Effector CD4-positive, alpha-beta T cell (primary cell): ENCODE data around the gene ZNF211.

Experiments used
- DNase-seq: peaks from one replicate; pipeline ENCODE4 v3.0.0-alpha.2; 2020

The ZNF211 gene

DNA sequence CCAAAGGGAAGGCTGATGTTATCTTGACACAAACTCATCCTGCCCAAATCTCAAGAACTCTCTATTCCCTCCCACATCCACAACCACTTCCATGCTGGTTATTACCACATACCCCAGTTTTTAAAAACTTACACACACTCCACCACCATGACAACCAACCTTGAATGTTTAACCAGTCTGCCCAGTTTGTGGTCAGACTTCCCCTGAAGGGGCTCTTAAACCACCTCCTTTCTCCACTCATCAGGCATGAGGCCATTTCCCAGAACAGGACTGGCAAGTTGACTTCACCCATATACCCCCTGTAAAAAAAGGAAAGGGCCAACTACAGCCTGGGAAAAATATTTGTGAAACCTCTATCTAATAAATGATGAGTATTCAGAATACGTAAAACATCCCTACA lies 23.4 kb downstream of the ZNF211 start:
- no peak for DNase-seq

DNA sequence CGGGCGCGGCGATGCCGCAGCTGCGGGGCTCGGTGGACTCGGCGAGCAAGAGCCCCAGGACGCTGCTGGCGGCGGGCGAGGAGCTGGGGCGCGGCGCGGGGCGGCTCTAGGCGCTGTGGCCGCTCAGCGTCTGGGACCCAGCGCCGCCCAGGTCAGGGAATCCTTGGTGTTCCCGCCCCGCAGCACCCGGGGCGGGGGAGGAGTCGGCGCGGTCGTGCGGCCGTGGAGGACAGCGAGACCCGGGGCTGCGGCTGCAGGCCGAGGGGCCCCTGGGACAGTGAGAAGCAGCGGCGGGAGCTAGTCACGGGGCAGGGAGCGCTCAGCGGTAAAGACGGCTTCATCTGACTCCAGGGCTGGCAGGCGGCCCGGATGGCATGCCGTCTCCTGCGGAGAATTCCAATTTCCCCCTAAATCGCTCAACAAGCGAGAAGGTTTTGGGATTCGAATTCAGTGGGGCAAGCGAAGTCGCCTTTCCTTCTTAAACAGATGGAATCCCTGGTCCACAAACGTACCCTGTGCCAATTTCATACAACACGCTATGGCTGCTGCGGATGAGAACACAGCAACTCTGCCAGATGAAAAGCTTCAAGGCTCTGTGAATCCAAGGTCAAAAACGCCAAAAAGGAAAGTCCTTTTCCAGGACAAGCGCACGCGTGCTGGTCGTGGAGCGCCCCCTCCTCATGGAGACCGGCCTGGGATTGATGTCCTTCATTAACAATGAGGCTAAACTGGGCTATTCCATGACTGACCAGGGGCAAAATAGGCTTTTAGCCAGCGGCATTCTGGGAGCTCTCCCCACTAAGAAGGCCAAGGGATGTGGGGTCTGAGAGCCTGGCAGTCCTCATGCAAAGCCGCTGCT lies 31.5 kb downstream of the ZNF211 start:
- no peak for DNase-seq

DNA sequence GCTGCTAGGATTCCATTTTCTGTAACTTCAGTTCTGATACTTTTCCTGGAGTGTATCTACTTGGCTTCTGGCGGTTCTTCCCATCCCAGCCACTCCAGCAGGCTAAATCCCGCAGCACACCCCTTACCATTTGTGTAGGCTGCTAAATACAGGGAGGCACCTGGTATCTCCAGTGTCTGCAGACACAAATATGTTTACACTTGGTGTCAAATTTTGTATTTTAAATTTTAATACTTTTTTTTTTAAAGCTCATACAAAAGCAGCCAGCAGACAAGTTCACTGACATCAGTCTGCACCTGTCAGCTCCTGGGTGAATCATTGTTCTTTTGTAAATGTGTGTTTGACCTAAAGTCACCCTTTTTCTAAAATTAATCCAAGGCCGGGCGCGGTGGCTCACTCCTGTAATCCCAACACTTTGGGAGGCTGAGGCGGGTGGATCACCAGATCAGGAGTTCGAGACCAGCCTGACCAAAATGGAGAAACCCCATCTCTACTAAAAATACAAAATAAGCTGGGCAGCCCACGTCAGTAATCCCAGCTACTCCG lies 32.4 kb downstream of the ZNF211 start:
- no peak for DNase-seq

DNA sequence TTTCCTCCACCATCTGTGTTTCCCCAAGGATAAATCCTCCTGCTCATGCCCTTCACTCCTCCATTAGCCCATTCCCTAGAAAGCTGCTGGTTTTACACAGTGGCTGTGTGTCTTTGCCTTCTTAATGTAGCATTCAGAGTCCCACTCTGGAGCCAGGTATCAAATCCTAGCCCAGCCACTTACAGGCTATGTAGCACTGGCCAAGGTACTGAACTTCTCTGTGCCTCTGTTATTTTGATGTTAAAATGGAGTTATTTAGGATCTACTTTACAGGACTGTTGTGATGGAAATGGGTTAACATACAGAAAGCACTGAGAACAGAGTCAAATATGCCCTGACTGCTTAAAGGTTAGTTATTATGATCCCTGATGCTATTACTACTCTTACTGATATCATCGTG lies 34.3 kb downstream of the ZNF211 start:
- no peak for DNase-seq

DNA sequence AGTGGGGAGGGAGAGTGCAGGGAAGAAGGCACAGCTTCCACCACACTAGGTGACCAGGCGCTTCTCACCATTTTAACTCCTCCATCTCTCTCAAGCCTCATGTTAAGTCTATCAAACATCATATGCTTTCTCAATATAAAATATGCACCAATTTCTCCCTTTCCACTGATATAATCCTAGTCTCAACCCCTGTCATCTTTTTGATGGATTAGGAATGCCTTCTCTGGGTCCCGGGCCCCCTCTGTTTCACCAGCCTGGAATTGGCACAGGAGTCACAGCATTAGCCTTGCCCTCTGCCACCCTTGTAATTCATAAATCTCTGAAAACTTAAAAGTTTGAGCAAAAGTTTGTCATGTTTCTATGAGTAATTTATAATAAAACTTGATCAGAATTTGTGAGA lies 35.7 kb downstream of the ZNF211 start, which contains the start of gene ZSCAN4:
ZSCAN4 (plus strand) TSS at position 301 of the 400 bp plus-strand sequence. CDS start 7,211 bp downstream, outside the sequence.
- DNase-seq, result no peak

DNA sequence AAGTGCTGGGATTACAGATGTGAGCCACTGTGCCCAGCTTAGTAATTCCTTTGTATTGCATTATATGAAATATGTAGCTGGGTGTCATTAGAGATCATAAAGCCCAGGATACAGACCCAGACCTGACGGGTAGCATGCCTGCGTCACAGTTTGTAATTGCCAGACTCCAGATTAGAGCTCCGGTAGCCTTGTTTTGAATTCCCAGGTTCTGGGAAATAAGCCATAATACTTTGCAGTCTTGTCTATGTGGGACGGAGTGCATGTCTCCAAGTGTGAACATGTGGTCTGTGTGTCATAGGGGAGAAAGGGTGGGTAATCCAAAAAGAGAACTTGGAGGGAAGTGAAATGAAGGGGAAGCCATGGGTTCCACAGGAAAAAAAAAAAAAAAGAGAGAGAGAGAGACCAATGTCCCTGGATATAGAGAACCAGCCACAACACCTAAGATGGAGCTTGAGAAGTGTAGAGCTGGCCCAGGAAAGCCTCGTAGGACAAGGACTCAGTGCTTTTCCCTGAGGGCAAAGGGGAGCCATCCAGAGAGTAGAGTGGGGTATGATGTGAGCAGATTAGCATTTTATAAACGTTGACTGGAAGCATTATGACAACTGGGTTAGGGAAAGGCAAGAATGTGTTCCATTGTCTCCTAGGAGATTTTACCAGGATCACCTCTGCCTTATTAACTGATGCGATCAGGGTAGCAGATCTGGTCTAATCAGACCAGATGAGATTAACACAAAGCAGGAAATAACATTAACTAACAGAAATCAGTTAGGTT lies 38.3 kb downstream of the ZNF211 start:
- DNase-seq, result no peak

DNA sequence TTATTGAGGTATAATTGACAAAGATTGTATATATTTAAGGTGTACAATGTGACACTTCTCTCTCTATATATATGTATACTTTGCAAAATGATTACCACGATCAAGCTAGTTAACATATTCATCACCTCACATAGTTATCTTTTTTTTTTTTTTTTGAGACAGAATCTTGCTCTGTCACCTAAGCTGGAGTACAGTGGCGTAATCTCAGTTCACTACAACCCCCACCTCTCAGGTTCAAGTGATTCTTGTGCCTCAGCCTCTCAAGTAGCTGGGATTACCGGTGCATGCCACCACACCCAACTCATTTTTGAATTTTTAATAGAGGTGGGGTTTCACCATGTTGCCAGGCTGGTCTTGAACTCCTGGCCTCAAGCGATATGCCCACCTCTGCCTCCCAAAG lies 39.5 kb downstream of the ZNF211 start:
- no peak for DNase-seq

DNA sequence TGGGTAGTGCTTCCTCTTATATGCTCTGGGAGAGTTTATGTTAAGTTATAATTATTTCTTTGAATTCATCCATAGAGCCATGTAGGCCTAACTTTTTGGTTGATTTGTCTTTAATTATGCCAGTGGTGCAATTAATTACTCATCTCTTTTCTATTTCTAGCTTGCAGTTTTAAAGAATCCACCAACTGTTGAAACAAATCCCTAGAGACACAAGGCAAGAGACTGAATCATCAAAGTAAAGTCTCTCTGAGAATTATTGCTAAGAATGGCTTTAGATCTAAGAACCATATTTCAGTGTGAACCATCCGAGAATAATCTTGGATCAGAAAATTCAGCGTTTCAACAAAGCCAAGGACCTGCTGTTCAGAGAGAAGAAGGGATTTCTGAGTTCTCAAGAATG lies 42.9 kb downstream of the ZNF211 start:
- no peak for DNase-seq

DNA sequence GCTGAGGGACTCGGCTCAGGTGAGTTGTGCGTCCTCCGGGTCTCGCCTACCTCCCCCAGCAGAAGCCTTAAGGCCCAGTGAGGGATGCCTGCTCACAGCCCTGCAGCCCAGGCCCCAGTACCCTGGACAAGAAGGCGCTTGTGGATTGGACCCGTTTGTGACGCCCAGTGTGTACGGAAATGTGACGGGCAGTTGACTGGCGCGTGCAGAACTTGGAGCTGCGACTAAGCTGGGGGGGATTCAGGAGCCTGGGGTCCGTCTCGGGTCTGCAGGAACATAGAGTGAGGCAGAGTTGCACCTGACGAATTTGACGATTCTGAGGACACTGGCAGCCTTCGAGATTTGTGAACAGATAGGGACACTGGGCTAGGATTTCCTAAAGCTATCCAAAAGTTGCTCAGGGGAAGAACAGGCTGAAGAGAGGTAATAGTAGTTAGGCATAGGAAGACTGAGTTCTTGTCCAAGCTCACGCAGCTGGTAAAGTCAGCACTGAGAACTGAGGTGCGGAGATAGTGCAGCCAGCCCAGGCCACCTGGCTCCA lies 49.3 kb downstream of the ZNF211 start:
- DNase-seq, result no peak

DNA sequence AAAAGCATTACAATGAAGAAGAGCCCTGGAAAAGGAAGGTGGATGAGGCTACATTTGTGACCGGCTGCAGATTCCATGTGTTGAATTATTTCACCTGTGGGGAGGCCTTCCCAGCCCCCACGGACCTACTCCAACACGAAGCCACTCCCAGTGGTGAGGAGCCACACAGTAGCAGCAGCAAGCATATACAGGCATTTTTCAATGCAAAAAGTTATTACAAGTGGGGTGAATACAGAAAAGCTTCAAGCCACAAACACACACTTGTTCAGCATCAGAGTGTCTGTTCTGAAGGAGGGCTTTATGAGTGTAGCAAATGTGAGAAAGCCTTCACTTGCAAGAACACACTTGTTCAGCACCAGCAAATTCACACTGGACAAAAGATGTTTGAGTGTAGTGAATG lies 53.8 kb downstream of the ZNF211 start:
- DNase-seq, result no peak

DNA sequence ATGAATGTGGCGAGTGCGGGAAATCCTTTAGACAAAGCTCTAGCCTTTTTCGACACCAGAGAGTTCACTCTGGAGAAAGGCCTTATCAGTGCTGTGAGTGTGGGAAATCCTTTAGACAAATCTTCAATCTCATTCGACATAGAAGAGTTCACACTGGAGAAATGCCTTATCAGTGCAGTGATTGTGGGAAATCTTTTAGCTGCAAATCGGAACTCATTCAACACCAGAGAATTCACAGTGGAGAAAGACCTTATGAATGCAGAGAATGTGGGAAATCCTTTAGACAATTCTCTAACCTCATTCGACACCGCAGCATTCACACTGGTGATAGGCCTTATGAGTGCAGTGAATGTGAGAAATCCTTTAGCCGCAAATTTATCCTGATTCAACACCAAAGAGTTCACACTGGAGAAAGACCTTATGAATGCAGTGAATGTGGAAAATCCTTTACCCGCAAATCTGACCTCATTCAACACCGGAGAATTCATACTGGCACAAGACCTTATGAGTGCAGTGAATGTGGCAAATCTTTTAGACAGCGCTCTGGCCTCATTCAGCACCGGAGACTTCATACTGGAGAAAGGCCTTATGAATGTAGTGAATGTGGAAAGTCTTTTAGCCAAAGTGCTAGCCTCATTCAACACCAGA lies 54.5 kb downstream of the ZNF211 start:
- DNase-seq, result no peak

DNA sequence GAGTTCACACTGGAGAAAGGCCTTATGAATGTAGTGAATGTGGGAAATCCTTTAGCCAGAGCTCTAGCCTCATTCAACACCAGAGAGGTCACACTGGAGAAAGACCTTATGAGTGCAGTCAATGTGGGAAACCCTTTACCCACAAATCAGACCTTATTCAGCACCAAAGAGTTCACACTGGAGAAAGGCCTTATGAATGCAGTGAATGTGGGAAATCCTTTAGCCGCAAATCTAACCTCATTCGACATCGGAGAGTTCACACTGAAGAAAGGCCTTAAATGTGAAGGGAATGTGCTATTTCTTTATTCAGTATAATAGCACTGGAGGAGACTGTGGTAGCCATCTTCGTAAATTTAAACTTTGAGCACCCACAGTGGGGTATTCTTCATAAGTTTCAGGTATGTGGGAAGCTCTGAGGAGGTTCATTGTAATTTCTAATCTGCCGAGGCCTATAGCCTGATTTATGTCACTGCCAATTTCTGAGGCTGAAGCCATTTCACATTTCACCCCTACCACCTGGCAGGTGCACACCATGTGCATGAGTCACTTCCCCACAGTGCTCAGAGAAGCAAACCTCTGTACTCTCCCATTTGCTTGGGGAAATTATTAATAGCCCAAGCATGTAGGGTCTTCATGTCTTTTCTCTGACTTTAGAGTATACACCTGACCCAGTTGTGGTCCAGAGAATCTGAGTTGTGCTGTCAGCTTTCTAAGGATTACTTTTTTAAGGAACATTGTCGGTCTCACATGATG lies 55.2 kb downstream of the ZNF211 start:
- DNase-seq, result no peak

DNA sequence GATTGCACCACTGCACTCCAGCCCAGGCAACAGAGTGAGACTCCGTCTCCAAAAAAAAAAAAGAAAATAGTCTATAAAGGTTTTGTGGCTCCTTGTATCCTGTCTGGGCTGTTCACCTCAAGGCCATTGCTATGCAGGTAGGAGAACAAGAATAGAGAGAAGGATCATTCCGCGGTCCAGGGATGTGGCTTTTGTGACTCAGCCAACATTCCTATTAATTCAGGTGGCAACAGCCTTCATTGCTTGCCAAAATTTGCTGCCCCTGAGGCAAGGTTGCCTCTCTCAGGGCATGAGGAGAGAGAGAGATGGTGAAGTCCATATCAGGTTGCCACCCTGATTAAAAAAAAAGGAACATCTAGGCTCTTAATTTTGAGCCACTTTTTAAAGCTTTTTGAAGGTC lies 56.8 kb downstream of the ZNF211 start:
- DNase-seq, result no peak
